IPS-18c (cell line): ENCODE results near the gene RORB.
A peak's percentile ranks its signal among the peaks of the same experiment; 100 is the strongest.
"Not testable (repeated sequence)": the region's sequence is repeated elsewhere in the genome, so short reads cannot be mapped to it uniquely, and the experiment has no call there.

Source experiments
- H3K4me3 ChIP-seq: 2 replicates; pipeline ENCODE4 v1.7.0; 2013; ENCODE audit warnings: low read depth, mild to moderate bottlenecking, low read length, moderate library complexity; ENCODE audit not compliant: insufficient read depth
- H3K9me3 ChIP-seq: one replicate; pipeline ENCODE4 v1.6.1; 2013; ENCODE audit warnings: mild to moderate bottlenecking, low read length, moderate library complexity; ENCODE audit not compliant: control insufficient read depth, insufficient read depth

The RORB gene

GRCh38 chr9:74501570-74501969 lies 4.4 kb downstream of the RORB start:
- no peaks in the 10 kb centered on the region for H3K9me3 ChIP-seq
- H3K4me3 ChIP-seq, result 0 out of 2 replicates have a peak overlapping the region, but pooled peaks have one; percentile 55

DNA sequence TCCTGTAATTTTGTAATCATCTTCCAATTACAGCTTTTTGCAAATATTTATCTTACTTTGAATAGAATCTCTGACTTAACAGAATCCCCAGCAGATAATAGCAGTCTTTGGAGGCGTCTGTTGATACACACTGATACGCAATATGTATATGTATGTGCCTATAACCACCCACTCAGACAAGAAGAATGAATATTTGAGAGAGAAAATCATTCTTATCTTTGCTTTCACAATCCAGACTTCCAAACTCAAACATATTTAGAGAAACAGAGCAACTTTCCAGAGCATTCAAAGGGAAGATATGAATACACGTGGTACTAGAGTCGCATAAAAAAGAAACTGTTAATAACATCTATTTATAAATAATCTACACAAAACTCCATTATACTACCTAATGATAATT lies 6.1 kb downstream of the RORB start:
- H3K4me3 ChIP-seq, result no peak overlapping the region
- no peaks in the 10 kb centered on the region for H3K9me3 ChIP-seq

GRCh38 chr9:74503666-74504065 lies 6.5 kb downstream of the RORB start:
- no peak overlapping the region for H3K4me3 ChIP-seq
- H3K9me3 ChIP-seq, result no peaks in the 10 kb centered on the region

DNA sequence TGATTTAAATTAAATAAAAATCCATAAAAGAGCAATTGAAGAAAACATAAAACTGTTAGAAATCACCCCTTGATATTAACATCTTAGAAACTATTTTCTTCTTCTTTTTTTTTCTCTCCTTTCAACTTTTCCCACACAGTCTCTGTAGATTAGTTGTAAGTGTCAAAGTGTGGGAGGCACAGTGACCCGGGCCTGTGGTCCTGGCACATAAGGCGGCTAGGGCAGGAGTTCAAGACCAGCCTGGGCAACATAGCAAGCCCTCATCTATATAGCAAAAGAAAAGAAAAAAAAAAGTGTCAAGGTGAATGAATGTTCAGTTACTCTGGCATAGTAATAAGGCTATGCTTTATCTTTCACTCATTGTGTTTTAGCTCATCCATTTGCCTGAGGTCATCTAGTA lies 14.2 kb downstream of the RORB start:
- H3K9me3 ChIP-seq, result no peaks in the 10 kb centered on the region
- no peak overlapping the region for H3K4me3 ChIP-seq

DNA sequence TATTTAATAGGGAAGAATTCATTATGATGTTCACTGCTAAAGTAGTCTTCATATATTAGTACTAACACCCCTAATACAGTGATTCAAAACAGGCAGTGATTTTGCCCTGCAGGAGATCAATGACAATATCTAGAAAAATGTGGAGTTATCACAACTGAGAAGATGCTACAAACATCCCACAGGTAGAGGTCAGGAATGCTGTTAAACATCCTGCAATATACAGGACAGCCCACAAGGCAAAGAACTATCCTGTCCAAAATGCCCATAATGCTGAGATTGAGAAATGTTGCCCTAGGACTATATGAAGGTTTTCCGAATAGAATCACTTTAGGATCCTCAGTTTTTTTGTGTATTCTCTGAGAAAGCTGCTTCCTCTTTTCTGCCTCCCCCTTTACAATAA lies 15.3 kb downstream of the RORB start:
- H3K9me3 ChIP-seq, result no peaks in the 10 kb centered on the region
- no peak overlapping the region for H3K4me3 ChIP-seq

DNA sequence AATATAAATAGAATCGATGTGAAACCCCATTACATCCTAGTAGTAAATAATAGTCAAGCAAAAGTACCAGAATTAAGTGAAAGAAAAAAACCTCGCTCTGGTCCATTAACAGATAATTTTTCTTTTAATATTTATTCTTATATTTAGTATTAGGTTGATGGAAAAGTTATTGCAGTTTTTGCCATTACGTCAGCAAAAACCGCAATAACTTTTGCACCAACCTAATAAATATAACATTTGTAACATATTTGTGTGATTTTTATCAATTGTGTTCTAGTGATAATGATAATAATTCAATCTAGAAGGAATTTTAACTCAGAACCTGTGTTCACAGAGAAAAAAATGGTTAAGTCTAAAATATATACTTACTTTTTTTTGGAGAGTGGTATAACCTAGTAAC lies 16.1 kb downstream of the RORB start:
- no peak overlapping the region for H3K4me3 ChIP-seq

GRCh38 chr9:74517188-74517587 lies 20.1 kb downstream of the RORB start:
- Histone ChIP-seq H3K9me3 (no peaks in the 10 kb centered on the region), H3K4me3 (no peak overlapping the region)

More for the DNA sequence above, 16.1 kb downstream of the RORB start:
- H3K9me3 ChIP-seq, result no peaks in the 10 kb centered on the region

- no peak overlapping the region for H3K4me3 ChIP-seq
- no peaks in the 10 kb centered on the region for H3K9me3 ChIP-seq
Measured at GRCh38 chr9:74519419-74519818, 22.3 kb downstream of the RORB start.

DNA sequence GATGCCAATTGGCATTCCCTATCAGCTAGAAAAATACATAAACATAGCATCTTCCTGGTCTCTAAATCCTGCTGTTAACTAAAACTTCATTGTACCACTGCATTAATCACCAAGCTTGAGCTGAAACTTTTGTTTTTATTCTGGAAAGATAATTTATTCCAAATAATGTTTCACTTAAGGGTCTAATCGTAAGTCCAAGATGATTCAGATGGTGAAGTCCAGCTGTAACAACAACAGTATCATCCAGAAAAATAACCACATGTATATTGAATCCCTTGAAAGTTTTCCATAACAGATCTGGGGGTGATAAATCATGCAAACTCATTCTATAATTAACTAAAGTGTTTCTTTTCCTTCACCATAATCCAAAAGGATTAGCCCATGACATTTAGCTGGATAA lies 23.9 kb downstream of the RORB start:
- no peaks in the 10 kb centered on the region for H3K9me3 ChIP-seq
- no peak overlapping the region for H3K4me3 ChIP-seq

GRCh38 chr9:74524289-74524688 lies 27.2 kb downstream of the RORB start:
- H3K4me3 ChIP-seq, result no peak overlapping the region
- H3K9me3 ChIP-seq, result no peaks in the 10 kb centered on the region

GRCh38 chr9:74526215-74526614 lies 29.1 kb downstream of the RORB start:
- no peaks in the 10 kb centered on the region for H3K9me3 ChIP-seq
- no peak overlapping the region for H3K4me3 ChIP-seq

- no peak overlapping the region for H3K4me3 ChIP-seq
Measured at GRCh38 chr9:74527718-74528117, 30.6 kb downstream of the RORB start.

DNA sequence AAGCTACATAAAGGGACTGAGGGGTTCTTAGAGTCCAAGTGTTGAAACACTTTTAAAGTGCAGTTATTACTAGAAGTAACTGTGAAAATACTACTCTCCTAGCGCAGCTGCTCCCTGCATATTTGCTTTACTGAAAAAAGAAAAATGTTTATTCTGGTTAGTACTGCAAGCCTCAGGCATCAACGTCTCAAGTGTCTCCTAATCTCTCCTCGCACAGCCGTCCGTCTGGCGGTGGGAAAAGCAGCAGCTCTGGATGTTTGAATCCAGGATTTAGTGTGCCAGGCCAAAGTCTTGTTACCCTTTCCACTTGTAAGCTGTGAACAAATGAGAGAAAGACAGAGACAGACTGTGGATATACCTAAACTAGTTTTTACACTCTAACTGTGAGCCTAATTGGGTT lies 31.1 kb downstream of the RORB start:
- no peaks in the 10 kb centered on the region for H3K9me3 ChIP-seq
- no peak overlapping the region for H3K4me3 ChIP-seq

More at GRCh38 chr9:74527718-74528117, 30.6 kb downstream of the RORB start:
- no peaks in the 10 kb centered on the region for H3K9me3 ChIP-seq

DNA sequence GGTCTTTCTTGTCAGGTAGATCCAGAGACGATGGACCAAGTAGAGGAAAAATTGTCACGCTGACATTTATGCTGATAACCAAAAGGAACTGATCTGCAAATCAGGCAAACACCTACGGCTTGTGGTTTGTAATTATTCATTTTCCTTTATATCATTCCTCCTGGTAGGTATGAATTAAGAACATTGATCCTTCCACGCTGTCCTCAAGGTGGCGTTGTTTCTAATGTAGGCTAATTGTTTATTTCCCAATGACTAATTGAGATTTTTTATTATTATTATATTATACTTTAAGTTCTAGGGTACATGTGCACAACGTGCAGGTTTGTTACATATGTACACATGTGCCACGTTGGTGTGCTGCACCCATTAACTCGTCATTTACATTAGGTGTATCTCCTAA lies 33.3 kb downstream of the RORB start:
- H3K4me3 ChIP-seq, H3K9me3 ChIP-seq: not testable (repeated sequence)

DNA sequence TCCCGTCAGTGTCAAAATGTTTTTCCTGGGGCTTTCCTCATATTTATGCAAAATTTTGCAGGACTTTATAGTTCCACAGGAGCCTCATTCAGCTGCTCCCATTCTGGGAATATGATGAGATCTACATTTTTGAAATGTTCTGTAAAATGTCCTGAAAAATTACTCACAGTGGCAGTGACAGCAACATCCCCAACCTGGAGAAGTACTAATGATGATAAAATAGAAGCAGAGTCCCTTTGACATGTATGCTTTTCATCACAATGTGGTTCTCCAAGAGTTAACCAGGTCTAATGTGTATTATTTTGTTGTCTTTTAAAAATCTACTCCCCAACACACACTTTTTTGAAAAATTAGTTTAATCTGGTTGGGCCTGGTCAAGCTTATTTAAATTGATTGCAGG lies 36.1 kb downstream of the RORB start:
- Histone ChIP-seq H3K4me3 (no peak overlapping the region), H3K9me3 (no peaks in the 10 kb centered on the region)

- Histone ChIP-seq H3K9me3 (no peaks in the 10 kb centered on the region), H3K4me3 (no peak overlapping the region)
Measured at GRCh38 chr9:74534841-74535240, 37.7 kb downstream of the RORB start.

- no peak overlapping the region for H3K4me3 ChIP-seq
- no peaks in the 10 kb centered on the region for H3K9me3 ChIP-seq
Measured at GRCh38 chr9:74543145-74543544, 46.0 kb downstream of the RORB start.

DNA sequence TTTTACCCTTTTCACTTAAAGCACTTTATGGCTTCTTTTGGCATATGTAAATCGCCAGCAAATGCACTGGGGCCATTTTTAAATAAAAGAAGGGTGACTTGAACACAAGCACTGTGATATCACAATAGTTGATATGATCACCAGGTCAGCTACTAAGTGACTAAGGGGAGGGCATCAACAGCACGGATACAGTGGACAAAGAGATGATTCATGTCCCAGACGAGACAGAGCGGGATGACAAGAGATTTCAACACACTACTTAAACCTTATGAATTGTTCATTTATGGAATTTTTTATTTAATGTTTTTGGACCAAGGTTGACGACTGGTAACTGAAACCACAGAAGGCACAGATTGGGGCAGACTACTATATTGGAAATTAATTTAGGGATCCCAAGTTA lies 54.1 kb downstream of the RORB start:
- no peak overlapping the region for H3K4me3 ChIP-seq
- H3K9me3 ChIP-seq, result no peaks in the 10 kb centered on the region

GRCh38 chr9:74554751-74555419 lies 57.8 kb downstream of the RORB start:
- Histone ChIP-seq H3K4me3 (no peak overlapping the region), H3K9me3 (no peaks in the 10 kb centered on the region)
